Stimulated activated CD4-positive, alpha-beta T cell treated with anti-CD3 and anti-CD28 coated beads, Interleukin-12 subunit alpha, Interleukin-12 subunit beta, amount 100 ng/mL, for 24 hours (primary cell): Measurements from ENCODE around the gene DTNBP1.

Source experiments
- DNase-seq, 2 experiments: peaks; one replicate each; pipeline ENCODE4 v3.0.0-alpha.2; 2020; ENCODE audit warnings: low read depth in 2 of 2

DTNBP1 gene

DNA sequence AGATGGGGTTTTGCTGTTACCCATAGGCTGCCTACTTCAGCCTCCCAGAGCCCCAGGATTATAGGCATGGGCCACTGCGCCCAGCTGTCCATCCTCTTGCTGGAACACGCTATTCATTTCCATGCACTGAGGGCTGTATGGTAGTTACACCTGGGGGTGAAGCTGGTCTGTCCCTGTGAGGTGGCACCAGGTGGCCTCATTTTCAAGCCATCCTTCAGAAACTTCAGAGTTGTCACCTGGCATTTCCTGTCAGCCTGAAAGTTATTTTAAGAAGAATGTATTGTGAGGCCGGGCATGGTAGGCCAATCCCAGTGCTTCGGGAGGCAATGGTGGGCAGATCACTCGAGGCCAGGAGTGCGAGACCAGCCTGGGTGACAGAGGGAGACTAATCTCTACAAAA, 147.6 kb downstream of the DTNBP1 start:
- DNase-seq, result no peak

DNA sequence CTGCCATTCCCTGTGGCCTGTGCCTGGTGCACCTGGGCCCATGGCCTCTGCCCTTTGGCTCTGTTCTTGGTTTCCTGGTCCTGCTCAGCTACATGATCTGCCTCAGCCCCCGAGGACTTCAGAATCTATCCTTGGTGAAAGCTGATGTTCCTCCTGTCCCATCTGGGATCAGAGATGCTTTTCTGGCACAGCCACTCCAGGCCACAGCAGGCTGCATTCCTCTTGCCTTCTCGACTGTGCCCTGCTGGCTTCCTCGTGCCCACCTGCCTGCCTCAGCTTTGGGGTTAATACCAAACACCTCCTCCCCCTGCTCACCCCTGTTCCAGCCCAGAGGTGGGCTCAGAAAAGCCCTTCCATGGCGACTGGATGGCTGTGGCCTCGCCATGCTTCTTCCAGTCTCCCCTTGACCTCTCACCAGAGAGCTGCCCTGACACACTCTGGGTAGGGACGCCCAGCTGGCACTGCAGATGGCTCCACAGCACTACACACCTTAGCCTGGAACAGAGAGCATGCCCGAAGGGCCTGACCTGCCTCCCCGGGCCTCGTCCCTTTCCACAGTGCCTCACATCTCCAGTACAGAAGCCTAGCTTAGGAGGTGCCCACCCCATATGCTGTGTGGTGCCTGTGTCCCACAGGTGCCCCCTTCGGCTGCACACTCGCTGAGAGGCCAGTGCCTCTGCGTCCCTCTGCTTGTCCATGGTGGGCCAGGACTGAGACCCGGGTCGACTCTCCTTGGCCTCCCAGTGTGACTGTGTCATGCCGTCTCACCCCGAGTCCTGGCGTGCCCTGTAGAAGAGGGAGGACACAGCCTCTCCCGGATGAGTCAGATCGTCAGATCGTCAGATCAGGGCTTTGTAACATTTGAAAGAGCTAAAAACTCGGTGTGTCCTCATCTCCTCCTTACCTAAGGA, 148.8 kb downstream of the DTNBP1 start:
- DNase-seq, result no peak

- no peak for DNase-seq
Observed at GRCh38 chr6:15513131-15513771, 149.6 kb downstream of the DTNBP1 start.

GRCh38 chr6:15512721-15513120, 150.1 kb downstream of the DTNBP1 start:
- DNase-seq, result no peak

- no peak for DNase-seq
Observed at GRCh38 chr6:15512126-15512525, 150.7 kb downstream of the DTNBP1 start.

- no peak for DNase-seq
Observed at GRCh38 chr6:15511248-15512125, 151.3 kb downstream of the DTNBP1 start.

DNA sequence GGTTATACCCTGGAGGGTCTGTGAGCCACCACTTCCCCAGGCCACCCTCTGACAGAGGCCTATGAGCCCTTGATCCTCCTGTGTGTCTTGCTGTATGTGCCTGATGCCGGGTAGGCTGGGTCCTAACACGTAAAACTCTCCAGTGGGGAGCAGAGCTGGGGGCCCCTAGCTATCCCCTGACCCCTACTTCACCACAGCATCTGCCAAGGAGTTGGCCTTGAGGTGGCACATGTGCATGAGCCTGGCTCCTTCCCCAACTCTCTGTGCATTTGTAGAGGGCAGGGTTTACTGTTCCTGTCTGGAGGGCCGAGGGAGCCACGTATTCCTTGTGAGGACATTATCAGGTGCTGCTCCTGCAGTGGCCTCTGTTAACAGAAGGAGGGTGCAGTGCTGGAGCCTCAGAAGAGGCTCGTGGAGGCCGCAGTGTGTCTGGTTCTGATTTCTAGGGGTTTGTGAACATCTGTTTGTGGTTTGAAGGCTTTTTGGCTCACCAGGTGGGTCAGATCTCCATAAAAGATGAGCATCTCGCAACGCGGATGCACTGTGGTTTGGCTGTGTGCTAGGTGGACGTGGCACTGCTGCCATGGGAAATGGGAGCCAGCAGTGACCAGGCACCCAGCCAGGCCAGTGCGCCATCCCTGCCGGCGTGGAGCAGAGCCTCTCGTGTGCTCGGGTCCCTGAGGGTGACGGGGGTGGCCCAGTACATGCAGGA, 152.1 kb downstream of the DTNBP1 start:
- no peak for DNase-seq

GRCh38 chr6:15510121-15510520, 152.7 kb downstream of the DTNBP1 start:
- DNase-seq, result no peak

DNA sequence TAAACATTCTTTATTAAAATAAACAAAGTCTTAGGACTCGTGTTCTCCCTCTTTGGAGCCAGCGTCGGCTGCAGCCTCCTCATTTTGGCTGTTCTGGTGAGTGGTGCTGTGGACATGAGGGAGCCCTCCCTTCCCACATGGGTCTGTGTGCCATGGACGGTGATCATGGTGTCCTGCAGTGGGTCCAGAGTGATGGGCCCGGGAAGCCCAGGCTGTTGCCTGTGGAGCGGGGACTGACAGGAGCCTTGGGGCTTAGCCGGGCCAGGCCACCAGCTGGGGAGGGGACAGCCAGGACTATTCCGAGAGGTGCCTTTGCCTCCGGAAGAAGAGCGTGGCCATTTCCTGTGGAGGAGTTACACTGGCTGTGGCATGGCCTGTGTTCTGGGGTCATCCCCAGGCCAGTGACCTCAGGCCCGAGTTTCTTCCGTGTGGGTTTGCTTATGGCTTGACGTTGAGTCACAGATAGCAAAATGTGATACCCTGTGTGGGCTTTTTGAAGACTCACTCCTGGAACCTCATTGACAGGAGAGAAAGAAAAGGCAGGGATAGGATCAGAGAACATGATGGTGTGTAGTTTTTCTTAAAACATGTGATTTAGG, 153.4 kb downstream of the DTNBP1 start:
- no peak for DNase-seq

DNA sequence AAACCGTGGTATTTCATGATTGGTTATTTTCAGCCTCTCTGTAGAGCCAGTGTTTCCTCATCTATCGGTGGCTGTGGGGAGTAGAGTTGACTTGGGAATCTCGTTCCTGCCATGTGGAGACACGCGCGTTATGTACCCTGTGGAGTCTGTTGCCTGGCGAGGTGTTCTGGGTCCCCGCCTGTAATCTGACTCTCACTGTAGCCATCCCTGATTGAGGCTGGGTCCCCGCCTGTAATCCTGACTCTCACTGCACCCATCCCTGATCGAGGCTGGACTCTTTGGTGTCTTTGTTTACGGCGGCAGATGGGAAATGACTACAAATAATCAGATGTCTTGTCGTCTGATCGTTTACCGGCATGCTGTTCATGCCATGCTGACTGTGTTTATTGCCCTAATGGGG, 153.9 kb downstream of the DTNBP1 start:
- DNase-seq, result no peak

GRCh38 chr6:15508441-15508871, 154.4 kb downstream of the DTNBP1 start:
- no peak for DNase-seq

DNA sequence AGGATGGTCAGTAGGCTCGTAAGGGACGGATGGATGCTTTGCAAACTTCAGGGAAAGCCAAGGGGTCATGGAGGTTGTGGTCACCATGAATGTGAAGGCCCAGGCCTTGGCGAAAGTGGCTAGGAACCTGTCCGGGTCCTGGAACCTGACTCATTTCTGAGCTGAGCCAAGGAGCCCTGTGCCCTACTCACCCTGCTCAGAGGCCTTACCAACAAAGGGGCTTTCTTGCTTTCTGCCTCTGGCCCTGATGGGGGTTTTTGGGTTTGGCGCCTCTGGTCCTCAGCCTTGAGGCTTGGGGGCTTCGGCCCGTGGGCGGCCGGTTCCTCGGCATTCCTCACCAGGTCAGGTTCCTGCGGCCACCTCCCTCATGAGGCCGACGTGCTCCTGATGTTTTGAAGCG, 155.1 kb downstream of the DTNBP1 start:
- DNase-seq, result no peak

DNA sequence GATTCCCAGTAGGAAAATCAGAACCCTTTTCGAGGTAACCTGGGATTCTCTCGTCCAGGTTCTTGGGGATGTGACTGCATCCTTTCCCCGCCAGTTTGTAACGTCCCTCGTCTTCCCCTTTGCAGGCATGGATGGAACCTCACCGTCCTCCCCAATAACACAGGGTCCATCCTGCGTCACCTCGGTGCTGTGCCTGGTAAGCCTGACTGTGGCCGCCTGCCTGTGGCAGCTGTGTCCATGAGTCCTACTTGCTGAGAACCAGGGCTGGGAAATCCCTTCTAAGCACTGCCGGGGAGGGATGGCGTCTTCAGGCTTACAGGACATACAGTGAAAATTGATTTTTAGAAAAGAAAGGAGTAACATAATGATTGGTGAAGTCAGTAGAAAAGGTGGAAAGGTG, 155.6 kb downstream of the DTNBP1 start:
- no peak for DNase-seq

DNA sequence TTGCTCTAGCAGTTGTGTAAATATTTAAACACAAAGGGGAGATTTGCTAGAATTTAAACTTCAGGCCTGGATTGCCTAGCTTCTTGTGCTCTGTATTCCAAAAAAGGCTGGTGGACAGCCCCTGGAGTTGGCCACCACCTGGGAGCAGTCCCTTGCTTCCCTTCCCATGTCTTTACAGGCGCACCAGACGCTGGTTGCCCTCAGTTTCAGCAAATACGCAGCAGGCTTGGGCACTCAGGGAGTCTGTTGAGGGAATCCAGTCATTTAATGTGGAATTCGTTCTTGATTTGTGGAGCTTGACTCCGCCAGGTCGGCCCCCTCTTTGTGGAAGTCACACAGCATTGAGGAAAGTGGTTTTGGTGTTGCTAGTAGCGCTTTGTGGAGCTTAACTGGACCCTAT, 156.8 kb downstream of the DTNBP1 start:
- no peak for DNase-seq

DNA sequence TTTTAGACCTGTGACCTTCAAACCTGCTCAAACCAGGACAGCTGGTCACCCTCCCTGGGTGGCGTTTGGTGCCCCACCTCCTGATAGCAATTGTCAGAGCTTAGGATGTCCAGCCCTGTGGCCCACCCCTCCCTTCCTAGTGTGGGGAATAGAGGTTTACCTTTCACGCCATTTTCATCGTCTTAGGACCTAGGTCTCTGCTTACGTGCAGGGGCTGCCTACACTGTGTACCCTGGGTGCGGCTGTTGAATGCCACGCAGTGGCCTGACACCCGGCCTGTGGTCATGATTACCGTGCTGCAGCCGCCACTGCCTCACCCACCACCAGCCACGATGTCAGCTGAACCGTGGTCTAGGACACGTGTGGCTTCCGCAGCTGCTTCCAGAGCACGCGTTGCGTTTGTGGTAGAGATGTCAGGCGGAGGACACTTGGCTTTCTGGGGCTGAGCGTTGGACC, 157.3 kb downstream of the DTNBP1 start:
- no peak for DNase-seq

DNA sequence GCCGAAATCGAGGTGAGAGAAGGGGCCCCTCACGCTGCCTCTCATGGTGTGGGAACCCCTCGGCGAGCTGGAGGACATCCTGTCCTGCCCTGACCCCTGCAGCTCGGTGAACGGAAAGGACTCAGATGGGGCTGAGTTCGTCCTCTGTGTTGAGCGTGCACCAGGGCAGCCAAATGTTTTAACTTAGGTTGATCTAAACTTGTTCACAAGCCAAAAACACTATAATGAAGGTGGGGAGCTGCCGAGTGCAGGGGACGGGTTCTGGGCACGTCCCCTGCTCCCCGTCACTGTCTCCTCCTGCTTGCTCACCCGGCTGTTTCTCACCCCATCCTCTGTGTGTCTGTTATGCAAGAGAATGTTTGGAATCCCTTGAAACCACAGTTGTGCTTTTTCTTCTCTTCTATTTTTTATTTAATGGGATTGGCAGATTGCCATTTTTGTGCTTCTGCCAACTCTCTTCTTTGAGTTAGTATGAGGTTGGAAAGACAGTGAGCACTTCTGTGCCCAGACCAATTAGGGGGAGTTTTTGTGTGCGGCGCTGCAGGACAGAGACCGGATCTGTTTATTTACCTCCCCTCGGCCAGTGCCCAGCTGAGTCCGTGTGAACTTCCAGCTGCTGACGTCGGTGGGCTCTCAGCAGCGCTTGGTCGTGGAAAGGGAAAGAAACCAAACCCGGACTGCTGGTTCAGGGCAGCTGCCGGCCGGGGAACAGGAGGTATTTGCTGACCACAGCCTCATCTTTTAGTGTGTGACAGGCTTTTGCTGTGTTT, 158.1 kb downstream of the DTNBP1 start:
- no peak for DNase-seq

GRCh38 chr6:15504040-15504495, 158.8 kb downstream of the DTNBP1 start:
- no peak for DNase-seq

GRCh38 chr6:15503346-15503680, 159.5 kb downstream of the DTNBP1 start:
- DNase-seq, result no peak

GRCh38 chr6:15502446-15503345, 160.1 kb downstream of the DTNBP1 start:
- no peak for DNase-seq
